HG02852 (cell line): Measurements from ENCODE around the gene ST8SIA5.
A peak's percentile ranks its signal among the peaks of the same experiment; 100 is the strongest.
"Not testable (repeated sequence)": the region's sequence is repeated elsewhere in the genome, so short reads cannot be mapped to it uniquely, and the experiment has no call there.

Experiments used
- ATAC-seq: cut with Tn5 transposase; IDR thresholded peaks from one replicate; pipeline ENCODE4 v1.9.1; 2021; ENCODE audit warnings: mild to moderate bottlenecking, moderate library complexity; ENCODE audit not compliant: unreplicated experiment

ST8SIA5 gene, protein sequence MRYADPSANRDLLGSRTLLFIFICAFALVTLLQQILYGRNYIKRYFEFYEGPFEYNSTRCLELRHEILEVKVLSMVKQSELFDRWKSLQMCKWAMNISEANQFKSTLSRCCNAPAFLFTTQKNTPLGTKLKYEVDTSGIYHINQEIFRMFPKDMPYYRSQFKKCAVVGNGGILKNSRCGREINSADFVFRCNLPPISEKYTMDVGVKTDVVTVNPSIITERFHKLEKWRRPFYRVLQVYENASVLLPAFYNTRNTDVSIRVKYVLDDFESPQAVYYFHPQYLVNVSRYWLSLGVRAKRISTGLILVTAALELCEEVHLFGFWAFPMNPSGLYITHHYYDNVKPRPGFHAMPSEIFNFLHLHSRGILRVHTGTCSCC

GRCh38 chr18:46756559-46757201, at the start of gene ST8SIA5:
ST8SIA5 (minus strand) TSS chr18:46757053; CDS start chr18:46756508, 545 bp downstream.
- no peak for ATAC-seq

GRCh38 chr18:46795945-46796344, 39.1 kb upstream of the ST8SIA5 start:
- not testable (repeated sequence) for ATAC-seq

- ATAC-seq, result no peak
Observed at GRCh38 chr18:46794607-46795006, 37.8 kb upstream of the ST8SIA5 start.

DNA sequence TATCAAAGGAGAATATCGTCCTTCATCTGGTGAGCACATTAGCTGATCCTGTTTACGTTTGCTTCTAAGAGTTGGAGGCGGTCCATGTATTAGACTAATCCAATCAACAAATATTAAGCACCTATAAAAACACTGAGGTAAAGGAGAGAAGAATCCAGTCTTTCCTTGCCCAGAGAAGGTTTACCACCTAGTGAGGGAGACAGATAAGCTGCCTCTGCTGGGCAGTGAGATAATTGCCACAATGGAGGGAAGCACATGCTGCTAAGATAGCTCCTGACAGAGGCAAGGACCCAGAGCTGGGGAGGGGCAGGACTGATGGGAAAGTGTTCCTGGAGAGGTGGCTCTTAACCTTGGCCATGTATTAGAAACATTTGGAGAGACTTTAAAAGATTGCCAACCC, 36.7 kb upstream of the ST8SIA5 start:
- no peak for ATAC-seq

GRCh38 chr18:46789088-46789487, 32.2 kb upstream of the ST8SIA5 start:
- ATAC-seq, result no peak

- ATAC-seq, result no peak
Observed at GRCh38 chr18:46787674-46788073, 30.8 kb upstream of the ST8SIA5 start.

GRCh38 chr18:46772357-46772756, 15.5 kb upstream of the ST8SIA5 start:
- no peak for ATAC-seq

DNA sequence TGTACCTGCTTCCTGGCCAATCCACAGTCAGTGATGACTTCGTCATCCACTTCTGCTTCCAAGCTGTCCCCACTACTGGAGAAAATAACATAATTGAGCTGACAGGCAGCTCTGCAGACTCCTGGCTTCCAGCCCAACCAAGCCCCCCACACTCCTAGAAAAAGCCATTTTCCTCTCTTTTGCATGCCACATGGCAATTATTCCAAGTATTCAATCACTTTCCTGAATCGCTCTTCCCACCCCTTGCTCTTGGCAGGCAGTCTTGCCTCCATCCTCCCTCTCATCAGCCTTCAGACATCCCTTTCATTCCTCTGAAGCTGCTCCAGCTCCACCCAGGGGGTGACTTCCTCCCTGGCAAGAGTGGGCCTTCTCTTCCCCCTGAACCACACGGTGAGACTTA, 14.3 kb upstream of the ST8SIA5 start:
- no peak for ATAC-seq

DNA sequence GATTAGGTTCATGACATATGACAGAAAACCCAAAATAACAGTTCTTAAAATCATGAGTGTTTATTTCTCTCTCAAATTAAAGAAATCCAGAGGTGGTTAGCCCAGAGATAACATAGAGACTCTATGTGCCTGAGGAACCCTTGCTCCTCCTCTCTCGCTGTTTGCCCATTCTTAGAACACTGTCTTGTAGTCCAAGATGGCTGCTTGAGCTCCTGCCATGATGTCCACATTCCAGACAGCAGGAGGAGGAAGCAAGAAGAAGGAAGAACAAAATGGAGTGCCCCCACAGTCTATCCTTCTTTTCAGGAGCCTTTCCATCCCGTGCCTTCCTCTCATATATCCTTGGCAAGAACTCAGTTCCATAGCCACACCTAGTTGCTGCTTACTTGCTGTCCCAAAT, 13.9 kb upstream of the ST8SIA5 start:
- no peak for ATAC-seq

- ATAC-seq, result no peak
Observed at GRCh38 chr18:46768166-46768921, 11.5 kb upstream of the ST8SIA5 start.

DNA sequence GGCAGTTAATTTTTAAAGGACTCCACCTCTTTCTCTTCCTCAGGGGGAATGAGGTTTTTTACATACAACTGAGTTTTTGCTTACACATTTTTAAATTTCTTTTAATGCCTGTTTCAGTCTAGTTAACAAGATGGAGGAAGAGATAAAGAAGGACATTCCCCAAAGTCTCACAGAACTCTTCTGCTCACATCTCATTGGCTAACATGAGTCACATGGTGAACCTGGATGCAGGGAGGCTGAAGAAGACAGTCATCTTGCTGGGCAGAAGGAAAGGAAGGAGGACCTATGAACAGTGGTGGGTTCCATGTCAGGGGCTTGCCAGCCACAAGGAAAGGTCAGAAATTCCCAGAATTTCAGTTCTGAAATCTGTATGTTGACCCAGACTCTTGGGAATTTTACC, 10.4 kb upstream of the ST8SIA5 start:
- no peak for ATAC-seq

GRCh38 chr18:46764586-46764985, 7.7 kb upstream of the ST8SIA5 start:
- no peak for ATAC-seq

- ATAC-seq, result no peak
Observed at GRCh38 chr18:46761059-46761769, 4.4 kb upstream of the ST8SIA5 start.

GRCh38 chr18:46759890-46760289, 3.0 kb upstream of the ST8SIA5 start:
- ATAC-seq, result no peak

- no peak for ATAC-seq
Observed at GRCh38 chr18:46756025-46756558, 761 bp downstream of the ST8SIA5 start.

DNA sequence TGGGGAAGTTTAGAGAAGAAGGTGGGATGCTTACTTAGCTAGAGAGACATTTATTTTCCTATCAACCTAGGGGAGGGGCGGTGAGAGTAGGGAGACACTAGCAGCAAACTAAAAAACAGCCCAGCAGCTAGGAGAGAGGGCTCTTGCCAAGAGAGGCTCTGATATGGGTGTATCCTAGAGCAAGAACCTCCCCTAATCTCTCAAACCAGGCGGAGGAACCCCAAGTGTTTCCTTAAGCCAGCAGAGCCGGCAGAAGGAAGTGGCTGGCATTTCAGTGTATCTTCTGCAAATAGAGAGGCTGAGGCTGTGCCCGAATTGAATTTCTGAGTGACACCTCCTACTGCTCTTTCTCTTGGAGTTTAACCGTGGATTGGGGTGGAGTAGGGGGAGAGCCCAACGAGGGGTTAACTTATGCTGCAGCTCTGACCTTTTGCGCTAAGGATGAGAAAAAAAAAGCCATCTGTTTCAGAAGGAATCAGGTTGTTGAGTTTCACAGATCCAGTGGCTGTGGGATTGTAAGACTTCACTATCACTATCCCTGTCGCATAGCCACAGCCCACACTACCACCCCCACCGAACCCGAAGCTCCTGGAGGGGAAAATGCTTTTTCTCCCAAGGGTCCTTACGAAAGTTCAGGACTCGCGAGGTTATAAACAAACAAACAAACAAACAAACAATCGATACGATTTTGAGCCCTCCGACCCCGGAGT, 1.4 kb downstream of the ST8SIA5 start:
- ATAC-seq, result no peak

GRCh38 chr18:46754661-46755292, 2.1 kb downstream of the ST8SIA5 start:
- no peak for ATAC-seq

- peak; percentile 71 for ATAC-seq
Observed at GRCh38 chr18:46754188-46754587, 2.7 kb downstream of the ST8SIA5 start.

- no peak for ATAC-seq
Observed at GRCh38 chr18:46751882-46752281, 5.0 kb downstream of the ST8SIA5 start.

- no peak for ATAC-seq
Observed at GRCh38 chr18:46750626-46751025, 6.2 kb downstream of the ST8SIA5 start.
